ENCODE results near the gene NENF.
A peak's percentile ranks its signal among the peaks of the same experiment; 100 is the strongest.

- TF ChIP-seq, protein P1, sequence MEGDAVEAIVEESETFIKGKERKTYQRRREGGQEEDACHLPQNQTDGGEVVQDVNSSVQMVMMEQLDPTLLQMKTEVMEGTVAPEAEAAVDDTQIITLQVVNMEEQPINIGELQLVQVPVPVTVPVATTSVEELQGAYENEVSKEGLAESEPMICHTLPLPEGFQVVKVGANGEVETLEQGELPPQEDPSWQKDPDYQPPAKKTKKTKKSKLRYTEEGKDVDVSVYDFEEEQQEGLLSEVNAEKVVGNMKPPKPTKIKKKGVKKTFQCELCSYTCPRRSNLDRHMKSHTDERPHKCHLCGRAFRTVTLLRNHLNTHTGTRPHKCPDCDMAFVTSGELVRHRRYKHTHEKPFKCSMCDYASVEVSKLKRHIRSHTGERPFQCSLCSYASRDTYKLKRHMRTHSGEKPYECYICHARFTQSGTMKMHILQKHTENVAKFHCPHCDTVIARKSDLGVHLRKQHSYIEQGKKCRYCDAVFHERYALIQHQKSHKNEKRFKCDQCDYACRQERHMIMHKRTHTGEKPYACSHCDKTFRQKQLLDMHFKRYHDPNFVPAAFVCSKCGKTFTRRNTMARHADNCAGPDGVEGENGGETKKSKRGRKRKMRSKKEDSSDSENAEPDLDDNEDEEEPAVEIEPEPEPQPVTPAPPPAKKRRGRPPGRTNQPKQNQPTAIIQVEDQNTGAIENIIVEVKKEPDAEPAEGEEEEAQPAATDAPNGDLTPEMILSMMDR (IDR thresholded peaks at IDR 0.05) = peak; percentile 64 to 88 (median 74)
- TF ChIP-seq POLR2A (IDR thresholded peaks at IDR 0.05) = no peak
- TF ChIP-seq POLR2AphosphoS5 (IDR thresholded peaks at IDR 0.05) = peak; percentile 49
These were observed 44.4 kb downstream of the NENF start for GRCh38 chr1:212477014-212477679.
